GM19240 (cell line): Measurements from ENCODE around the gene OOSP2.

Experiments
- DNase-seq: peaks from one replicate; pipeline ENCODE4 v3.0.0; 2011; ENCODE audit warnings: low spot score; ENCODE audit not compliant: insufficient read length

The OOSP2 gene

GRCh38 chr11:60078745-60079144, 38.5 kb downstream of the OOSP2 start:
- DNase-seq, result no peak

GRCh38 chr11:60080535-60080934, 40.3 kb downstream of the OOSP2 start:
- DNase-seq, result no peak

- no peak for DNase-seq
These were observed 44.5 kb downstream of the OOSP2 start for GRCh38 chr11:60084631-60085273.

- DNase-seq, result no peak
These were observed 45.7 kb downstream of the OOSP2 start for GRCh38 chr11:60085909-60086308.

GRCh38 chr11:60087239-60087638, 47.0 kb downstream of the OOSP2 start:
- no peak for DNase-seq

- DNase-seq, result no peak
These were observed 48.2 kb downstream of the OOSP2 start, which contains the start of gene MS4A2 for GRCh38 chr11:60088364-60088763. MS4A2 (plus strand) TSS chr11:60088664; CDS start chr11:60088766, 102 bp downstream.

GRCh38 chr11:60095477-60096120, 55.4 kb downstream of the OOSP2 start:
- no peak for DNase-seq

- no peak for DNase-seq
These were observed 57.0 kb downstream of the OOSP2 start for GRCh38 chr11:60097189-60097588.
